Measurements from ENCODE around the gene IQSEC3. TPM values are rescaled to one million over a fixed set of nuclear protein-coding genes. Genes with fewer than 3 reads are reported as not detected.

The IQSEC3 gene
- polyA plus RNA-seq, 4 donors, result under 0.01 to 1.5 (median 1.4) TPM; not detected in 1

GRCh38 chr12:156945-157344, 90.4 kb downstream of the IQSEC3 start:
- Histone ChIP-seq H3K9me3 (ENCODE audit: control insufficient read depth in 2 of 2, insufficient read depth in 1 of 2, low read depth in 1 of 2, low read length in 1 of 2) (no peaks in the 10 kb centered on the region), H3K36me3 (ENCODE audit: control insufficient read depth in 3 of 3, insufficient read depth in 2 of 3, low read depth in 1 of 3, low read length in 3 of 3) (no peaks in the 10 kb centered on the region), H3K27me3 (ENCODE audit: control insufficient read depth in 3 of 3, insufficient read depth in 3 of 3, low read length in 3 of 3) (peaks cover 0 to 7% (median 0%) of the 10 kb centered on the region in 3 donors), H3K4me1 (ENCODE audit: control insufficient read depth in 3 of 3, insufficient read depth in 2 of 3, low read depth in 1 of 3, low read length in 2 of 3) (peaks cover 0 to 15% (median 0%) of the 10 kb centered on the region in 3 donors), H3K4me3 (ENCODE audit: low read depth in 1 of 3, low read length in 3 of 3) (no peak overlapping the region), H3K27ac (ENCODE audit: low read depth in 1 of 3, low read length in 2 of 3) (no peak overlapping the region)
- no peak for FAIRE-seq
- no peak for DNase-seq
- WGBS, 3 donors, result 84 to 89% (median 88%) methylated on average over 12 to 13 of the region's 13 CpGs

- Histone ChIP-seq H3K36me3 (ENCODE audit: control insufficient read depth in 3 of 3, insufficient read depth in 2 of 3, low read depth in 1 of 3, low read length in 3 of 3) (no peaks in the 10 kb centered on the region), H3K4me1 (ENCODE audit: control insufficient read depth in 3 of 3, insufficient read depth in 2 of 3, low read depth in 1 of 3, low read length in 2 of 3) (peaks cover 0 to 10% (median 0%) of the 10 kb centered on the region in 3 donors), H3K9me3 (ENCODE audit: control insufficient read depth in 2 of 2, insufficient read depth in 1 of 2, low read depth in 1 of 2, low read length in 1 of 2) (peaks cover 0 to 2% of the 10 kb centered on the region in 2 donors), H3K4me3 (ENCODE audit: low read depth in 1 of 3, low read length in 3 of 3) (no peak overlapping the region), H3K27me3 (ENCODE audit: control insufficient read depth in 3 of 3, insufficient read depth in 3 of 3, low read length in 3 of 3) (peaks cover 0 to 8% (median 0%) of the 10 kb centered on the region in 3 donors), H3K27ac (ENCODE audit: low read depth in 1 of 3, low read length in 2 of 3) (no peak overlapping the region)
- WGBS, 3 donors, result 88 to 91% (median 88%) methylated on average over 12 of the region's 12 CpGs
- FAIRE-seq (no peak), DNase-seq (no peak)
Measured at GRCh38 chr12:157644-158043, 91.1 kb downstream of the IQSEC3 start.

GRCh38 chr12:159156-159782, 92.7 kb downstream of the IQSEC3 start:
- Histone ChIP-seq H3K36me3 (ENCODE audit: control insufficient read depth in 3 of 3, insufficient read depth in 2 of 3, low read depth in 1 of 3, low read length in 3 of 3) (no peaks in the 10 kb centered on the region), H3K27me3 (ENCODE audit: control insufficient read depth in 3 of 3, insufficient read depth in 3 of 3, low read length in 3 of 3) (peaks cover 0 to 8% (median 0%) of the 10 kb centered on the region in 3 donors), H3K27ac (ENCODE audit: low read depth in 1 of 3, low read length in 2 of 3) (no peak overlapping the region), H3K4me3 (ENCODE audit: low read depth in 1 of 3, low read length in 3 of 3) (no peak overlapping the region), H3K9me3 (ENCODE audit: control insufficient read depth in 2 of 2, insufficient read depth in 1 of 2, low read depth in 1 of 2, low read length in 1 of 2) (peaks cover 0 to 2% of the 10 kb centered on the region in 2 donors), H3K4me1 (ENCODE audit: control insufficient read depth in 3 of 3, insufficient read depth in 2 of 3, low read depth in 1 of 3, low read length in 2 of 3) (peaks cover 0 to 5% (median 0%) of the 10 kb centered on the region in 3 donors)
- WGBS, 3 donors, result 77 to 78% (median 78%) methylated on average over 7 of the region's 7 CpGs
- DNase-seq (no peak), FAIRE-seq (no peak)

GRCh38 chr12:160858-161257, 94.3 kb downstream of the IQSEC3 start:
- no peaks in the 10 kb centered on the region for H3K36me3 ChIP-seq (ENCODE audit: control insufficient read depth in 3 of 3, insufficient read depth in 2 of 3, low read depth in 1 of 3, low read length in 3 of 3)
- H3K9me3 ChIP-seq (ENCODE audit: control insufficient read depth in 2 of 2, insufficient read depth in 1 of 2, low read depth in 1 of 2, low read length in 1 of 2), result peaks cover 0 to 2% of the 10 kb centered on the region in 2 donors
- DNase-seq, result no peak
- no peak for FAIRE-seq
- peaks cover 0 to 20% (median 2%) of the 10 kb centered on the region in 3 donors for H3K4me1 ChIP-seq (ENCODE audit: control insufficient read depth in 3 of 3, insufficient read depth in 2 of 3, low read depth in 1 of 3, low read length in 2 of 3)
- H3K27me3 ChIP-seq (ENCODE audit: control insufficient read depth in 3 of 3, insufficient read depth in 3 of 3, low read length in 3 of 3), result peaks cover 0 to 8% (median 0%) of the 10 kb centered on the region in 3 donors
- WGBS, 3 donors, result 60 to 81% (median 71%) methylated on average over 9 of the region's 9 CpGs
- H3K27ac ChIP-seq (ENCODE audit: low read depth in 1 of 3, low read length in 2 of 3), result no peak overlapping the region
- H3K4me3 ChIP-seq (ENCODE audit: low read depth in 1 of 3, low read length in 3 of 3), result no peak overlapping the region

- peaks cover 0 to 8% (median 0%) of the 10 kb centered on the region in 3 donors for H3K27me3 ChIP-seq (ENCODE audit: control insufficient read depth in 3 of 3, insufficient read depth in 3 of 3, low read length in 3 of 3)
- no peaks in the 10 kb centered on the region for H3K36me3 ChIP-seq (ENCODE audit: control insufficient read depth in 3 of 3, insufficient read depth in 2 of 3, low read depth in 1 of 3, low read length in 3 of 3)
- H3K9me3 ChIP-seq (ENCODE audit: control insufficient read depth in 2 of 2, insufficient read depth in 1 of 2, low read depth in 1 of 2, low read length in 1 of 2), result peaks cover 0 to 2% of the 10 kb centered on the region in 2 donors
- FAIRE-seq, result no peak
- WGBS, 3 donors, result 76 to 89% (median 80%) methylated on average over 8 of the region's 8 CpGs
- DNase-seq, result no peak
- H3K27ac ChIP-seq (ENCODE audit: low read depth in 1 of 3, low read length in 2 of 3), result no peak overlapping the region
- H3K4me3 ChIP-seq (ENCODE audit: low read depth in 1 of 3, low read length in 3 of 3), result no peak overlapping the region
- H3K4me1 ChIP-seq (ENCODE audit: control insufficient read depth in 3 of 3, insufficient read depth in 2 of 3, low read depth in 1 of 3, low read length in 2 of 3), result peaks cover 0 to 29% (median 3%) of the 10 kb centered on the region in 3 donors
Measured at GRCh38 chr12:161823-162222, 95.3 kb downstream of the IQSEC3 start.

GRCh38 chr12:162467-163307, 96.1 kb downstream of the IQSEC3 start:
- H3K27ac ChIP-seq (ENCODE audit: low read depth in 1 of 3, low read length in 2 of 3), result no peak overlapping the region
- peaks cover 0 to 8% (median 0%) of the 10 kb centered on the region in 3 donors for H3K27me3 ChIP-seq (ENCODE audit: control insufficient read depth in 3 of 3, insufficient read depth in 3 of 3, low read length in 3 of 3)
- DNase-seq (no peak), FAIRE-seq (no peak)
- 31 to 74% (median 52%) methylated on average over 15 to 18 of the region's 18 CpGs for WGBS, 3 donors
- H3K4me3 ChIP-seq (ENCODE audit: low read depth in 1 of 3, low read length in 3 of 3), result no peak overlapping the region
- H3K4me1 ChIP-seq (ENCODE audit: control insufficient read depth in 3 of 3, insufficient read depth in 2 of 3, low read depth in 1 of 3, low read length in 2 of 3), result peaks cover 0 to 38% (median 3%) of the 10 kb centered on the region in 3 donors
- peaks cover 0 to 2% of the 10 kb centered on the region in 2 donors for H3K9me3 ChIP-seq (ENCODE audit: control insufficient read depth in 2 of 2, insufficient read depth in 1 of 2, low read depth in 1 of 2, low read length in 1 of 2)
- no peaks in the 10 kb centered on the region for H3K36me3 ChIP-seq (ENCODE audit: control insufficient read depth in 3 of 3, insufficient read depth in 2 of 3, low read depth in 1 of 3, low read length in 3 of 3)

- FAIRE-seq, result no peak
- no peaks in the 10 kb centered on the region for H3K36me3 ChIP-seq (ENCODE audit: control insufficient read depth in 3 of 3, insufficient read depth in 2 of 3, low read depth in 1 of 3, low read length in 3 of 3)
- WGBS, 3 donors, result 90 to 91% (median 90%) methylated on average over 26 of the region's 26 CpGs
- no peak overlapping the region for H3K27ac ChIP-seq (ENCODE audit: low read depth in 1 of 3, low read length in 2 of 3)
- H3K27me3 ChIP-seq (ENCODE audit: control insufficient read depth in 3 of 3, insufficient read depth in 3 of 3, low read length in 3 of 3), result peaks cover 0 to 8% (median 0%) of the 10 kb centered on the region in 3 donors
- H3K4me1 ChIP-seq (ENCODE audit: control insufficient read depth in 3 of 3, insufficient read depth in 2 of 3, low read depth in 1 of 3, low read length in 2 of 3), result peaks cover 0 to 46% (median 3%) of the 10 kb centered on the region in 3 donors
- peaks cover 0 to 2% of the 10 kb centered on the region in 2 donors for H3K9me3 ChIP-seq (ENCODE audit: control insufficient read depth in 2 of 2, insufficient read depth in 1 of 2, low read depth in 1 of 2, low read length in 1 of 2)
- DNase-seq, result no peak
- no peak overlapping the region for H3K4me3 ChIP-seq (ENCODE audit: low read depth in 1 of 3, low read length in 3 of 3)
Measured at GRCh38 chr12:163406-163986, 96.9 kb downstream of the IQSEC3 start.

- no peak overlapping the region for H3K4me3 ChIP-seq (ENCODE audit: low read depth in 1 of 3, low read length in 3 of 3)
- H3K9me3 ChIP-seq (ENCODE audit: control insufficient read depth in 2 of 2, insufficient read depth in 1 of 2, low read depth in 1 of 2, low read length in 1 of 2), result peaks cover 0 to 2% of the 10 kb centered on the region in 2 donors
- DNase-seq (peak; percentile 86 to 89), FAIRE-seq (no peak)
- peaks cover 0 to 53% (median 7%) of the 10 kb centered on the region in 3 donors for H3K4me1 ChIP-seq (ENCODE audit: control insufficient read depth in 3 of 3, insufficient read depth in 2 of 3, low read depth in 1 of 3, low read length in 2 of 3)
- WGBS, 3 donors, result 22 to 66% (median 39%) methylated on average over 7 of the region's 7 CpGs
- H3K36me3 ChIP-seq (ENCODE audit: control insufficient read depth in 3 of 3, insufficient read depth in 2 of 3, low read depth in 1 of 3, low read length in 3 of 3), result no peaks in the 10 kb centered on the region
- peak overlapping the region in 1 of 3 donors; percentile 79 for H3K27ac ChIP-seq (ENCODE audit: low read depth in 1 of 3, low read length in 2 of 3)
- peaks cover 0 to 8% (median 0%) of the 10 kb centered on the region in 3 donors for H3K27me3 ChIP-seq (ENCODE audit: control insufficient read depth in 3 of 3, insufficient read depth in 3 of 3, low read length in 3 of 3)
Measured at GRCh38 chr12:164207-164606, 97.6 kb downstream of the IQSEC3 start.
